Measurements from ENCODE around the gene RITA1. TPM values are rescaled to one million over a fixed set of nuclear protein-coding genes. Genes with fewer than 3 reads are reported as not detected.
A peak's percentile ranks its signal among the peaks of the same experiment; 100 is the strongest.

Gene RITA1
- total and polyA plus RNA-seq, 10 of the 15 experiments (the other 5 are each of a cell fraction or from before 2014, with no cell fraction given) = 2.3 to 39.9 (median 24.8) TPM

DNA sequence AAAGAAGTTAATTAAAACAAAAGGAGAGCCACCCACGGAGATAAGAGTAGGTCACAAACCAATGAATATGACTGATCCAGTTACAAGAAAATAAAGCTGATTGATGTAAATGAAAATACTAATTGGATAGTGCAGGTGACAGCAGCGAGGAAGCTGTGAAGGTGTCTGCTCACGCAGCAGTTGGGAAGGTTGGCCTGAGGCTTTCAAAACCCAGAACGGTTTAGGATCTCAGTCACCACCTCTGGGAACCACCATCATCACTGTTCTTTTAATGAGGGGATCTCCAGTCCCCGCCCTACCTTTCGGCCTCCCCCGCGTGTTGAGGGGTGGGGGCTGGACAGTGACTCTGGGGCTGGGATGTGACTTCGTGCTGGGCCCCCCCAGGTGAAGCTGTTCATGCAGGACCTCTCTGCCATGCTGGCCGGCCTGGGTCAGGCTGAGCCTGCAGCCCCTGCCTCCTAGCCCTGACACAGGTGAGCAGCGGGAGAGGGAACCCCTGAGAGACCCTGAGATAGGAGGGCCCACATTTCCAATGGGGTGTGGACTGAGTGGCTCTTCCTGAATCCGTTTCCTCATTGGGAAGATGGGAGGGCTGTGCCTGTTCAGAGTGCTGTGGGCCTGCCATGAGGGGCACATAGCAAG is 28.2 kb upstream of the RITA1 start:
- in situ Hi-C loops (cut with MboI) (no loop called here), intact Hi-C loops (cut with micrococcal nuclease; ENCODE audit: unreplicated experiment) (no loop called here)
- ATAC-seq (no peak), FAIRE-seq (no peak), DNase-seq (ENCODE audit: low read depth, low spot score) (no peak)
- CTCF ChIA-PET = interaction anchor here (2.8 kb wide), 1 partner anchor 14 kb away, joined by 11 read pairs; no protein-coding TSS in a partner anchor
- WGBS (ENCODE audit: insufficient coverage, insufficient replicate concordance, low lambda C conversion rate, missing lambda C conversion rate) = 78% methylated on average over 12 of the region's 12 CpGs
- no peaks in the 10 kb centered on the region for H3K79me2 ChIP-seq (ENCODE audit: control insufficient read depth, insufficient read depth, low read length)
- H3K27ac ChIP-seq (ENCODE audit: control insufficient read depth, insufficient read depth) = no peak overlapping the region
- H2AFZ ChIP-seq (ENCODE audit: control insufficient read depth, low read depth, low read length) = no peak overlapping the region
- H3K9me3 ChIP-seq (replicated peaks; ENCODE audit: control insufficient read depth, insufficient read depth, low read length) = no peaks in the 10 kb centered on the region
- no peaks in the 10 kb centered on the region; the same call in 1 of the 2 replicates for H4K20me1 ChIP-seq (ENCODE audit: control insufficient read depth, insufficient read depth)
- H3K4me3 ChIP-seq = no peak overlapping the region
- RAD21 ChIA-PET (ENCODE audit: unreplicated experiment) = interaction anchor here (0.9 kb wide), 1 partner anchor 14 kb away, joined by 4 read pairs; no protein-coding TSS in a partner anchor
- no peak overlapping the region for H3K9ac ChIP-seq (ENCODE audit: control insufficient read depth, insufficient read depth, low read length)
- no peak overlapping the region for H3K4me2 ChIP-seq (ENCODE audit: control insufficient read depth, insufficient read depth)
- no TSS peak for BruUV-seq (replicated peaks)
- peaks cover 12 to 28% of the 10 kb centered on the region in 2 experiments; a peak in 3 of 4 replicates for H3K36me3 ChIP-seq (ENCODE audit: control insufficient read depth in 2 of 2, insufficient read depth in 2 of 2, low read length in 1 of 2)
- SMC1A ChIA-PET (ENCODE audit: uncharacterized antibody, unreplicated experiment) = interaction anchor here (1.4 to 6.1 kb wide), 2 partner anchors 15 to 26 kb away, joined by 4 to 37 read pairs; no protein-coding TSS in a partner anchor
- POLR2A ChIA-PET = interaction anchor here (0.6 kb wide), 1 partner anchor 717 kb away, joined by 9 read pairs; no protein-coding TSS in a partner anchor
- H3K27me3 ChIP-seq (replicated peaks in 1 of 2; ENCODE audit: control insufficient read depth in 2 of 2, insufficient read depth in 2 of 2, low read length in 1 of 2) = peaks cover 3 to 7% of the 10 kb centered on the region in 2 experiments; a peak in 2 of 4 replicates
- H3K4me1 ChIP-seq (ENCODE audit: control insufficient read depth, insufficient read depth, low read length) = peaks cover 15% of the 10 kb centered on the region
- TF ChIP-seq TBL1XR1 (IDR thresholded peaks at IDR 0.05; ENCODE audit: low read depth, low read length) (no peak), WRNIP1 (IDR thresholded peaks at IDR 0.05; ENCODE audit: borderline replicate concordance, low read depth, low read length) (no peak), HDAC6 (IDR thresholded peaks at IDR 0.05; ENCODE audit: unreplicated experiment) (no peak), RFX5 (IDR thresholded peaks at IDR 0.05; ENCODE audit: low read depth, low read length) (no peak), SREBF1 (IDR thresholded peaks at IDR 0.05; ENCODE audit: low read length) (no peak), HDGF (IDR thresholded peaks at IDR 0.05) (no peak), PAX8 (IDR thresholded peaks at IDR 0.05) (no peak), RCOR1 (conservative IDR thresholded peaks at IDR 0.05; ENCODE audit: low read depth, low read length) (no peak), DPF2 (IDR thresholded peaks at IDR 0.05) (peak; percentile 44; the same call in 1 of the 2 replicates), STAT1 (conservative IDR thresholded peaks at IDR 0.05) (no peak), IKZF1 (conservative IDR thresholded peaks at IDR 0.05) (peak; percentile 21; the same call in 1 of the 2 replicates), MYC (IDR thresholded peaks at IDR 0.05; ENCODE audit: insufficient read depth, insufficient read length, insufficient replicate concordance, low read length, severe bottlenecking) (no peak), RBBP5 (conservative IDR thresholded peaks at IDR 0.05) (no peak), IKZF2 (IDR thresholded peaks at IDR 0.05) (peak in 1 of 2 experiments; percentile 10; a peak in 2 of 4 replicates), PBX3 (IDR thresholded peaks at IDR 0.05; ENCODE audit: insufficient replicate concordance, low read depth, low read length) (no peak), NBN (IDR thresholded peaks at IDR 0.05) (no peak), TCF3 (IDR thresholded peaks at IDR 0.05; ENCODE audit: borderline replicate concordance, insufficient read depth, low read depth, low read length) (no peak)
- TF ChIP-seq, protein P1, sequence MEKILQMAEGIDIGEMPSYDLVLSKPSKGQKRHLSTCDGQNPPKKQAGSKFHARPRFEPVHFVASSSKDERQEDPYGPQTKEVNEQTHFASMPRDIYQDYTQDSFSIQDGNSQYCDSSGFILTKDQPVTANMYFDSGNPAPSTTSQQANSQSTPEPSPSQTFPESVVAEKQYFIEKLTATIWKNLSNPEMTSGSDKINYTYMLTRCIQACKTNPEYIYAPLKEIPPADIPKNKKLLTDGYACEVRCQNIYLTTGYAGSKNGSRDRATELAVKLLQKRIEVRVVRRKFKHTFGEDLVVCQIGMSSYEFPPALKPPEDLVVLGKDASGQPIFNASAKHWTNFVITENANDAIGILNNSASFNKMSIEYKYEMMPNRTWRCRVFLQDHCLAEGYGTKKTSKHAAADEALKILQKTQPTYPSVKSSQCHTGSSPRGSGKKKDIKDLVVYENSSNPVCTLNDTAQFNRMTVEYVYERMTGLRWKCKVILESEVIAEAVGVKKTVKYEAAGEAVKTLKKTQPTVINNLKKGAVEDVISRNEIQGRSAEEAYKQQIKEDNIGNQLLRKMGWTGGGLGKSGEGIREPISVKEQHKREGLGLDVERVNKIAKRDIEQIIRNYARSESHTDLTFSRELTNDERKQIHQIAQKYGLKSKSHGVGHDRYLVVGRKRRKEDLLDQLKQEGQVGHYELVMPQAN (conservative IDR thresholded peaks at IDR 0.05) = no peak
- TF ChIP-seq, protein P2, sequence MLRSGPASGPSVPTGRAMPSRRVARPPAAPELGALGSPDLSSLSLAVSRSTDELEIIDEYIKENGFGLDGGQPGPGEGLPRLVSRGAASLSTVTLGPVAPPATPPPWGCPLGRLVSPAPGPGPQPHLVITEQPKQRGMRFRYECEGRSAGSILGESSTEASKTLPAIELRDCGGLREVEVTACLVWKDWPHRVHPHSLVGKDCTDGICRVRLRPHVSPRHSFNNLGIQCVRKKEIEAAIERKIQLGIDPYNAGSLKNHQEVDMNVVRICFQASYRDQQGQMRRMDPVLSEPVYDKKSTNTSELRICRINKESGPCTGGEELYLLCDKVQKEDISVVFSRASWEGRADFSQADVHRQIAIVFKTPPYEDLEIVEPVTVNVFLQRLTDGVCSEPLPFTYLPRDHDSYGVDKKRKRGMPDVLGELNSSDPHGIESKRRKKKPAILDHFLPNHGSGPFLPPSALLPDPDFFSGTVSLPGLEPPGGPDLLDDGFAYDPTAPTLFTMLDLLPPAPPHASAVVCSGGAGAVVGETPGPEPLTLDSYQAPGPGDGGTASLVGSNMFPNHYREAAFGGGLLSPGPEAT (IDR thresholded peaks at IDR 0.05; ENCODE audit: low read depth) = 0 out of 2 replicates have a peak, but pooled peaks have one; percentile 35
